HG03280 (cell line): Measurements from ENCODE around the gene CES4A.
"Not testable (repeated sequence)": the region's sequence is repeated elsewhere in the genome, so short reads cannot be mapped to it uniquely, and the experiment has no call there.

Experiments
- ATAC-seq: cut with Tn5 transposase; IDR thresholded peaks from one replicate; pipeline ENCODE4 v1.9.1; 2021; ENCODE audit warnings: mild to moderate bottlenecking, moderate library complexity; ENCODE audit not compliant: unreplicated experiment

CES4A gene

GRCh38 chr16:66988197-66988788, at the start of gene CES4A:
CES4A (plus strand) TSS chr16:66988589; CDS start chr16:66988773, 184 bp downstream.
- ATAC-seq = no peak

- ATAC-seq = no peak
Observed at GRCh38 chr16:66939366-66939765, 49.0 kb upstream of the CES4A start.

DNA sequence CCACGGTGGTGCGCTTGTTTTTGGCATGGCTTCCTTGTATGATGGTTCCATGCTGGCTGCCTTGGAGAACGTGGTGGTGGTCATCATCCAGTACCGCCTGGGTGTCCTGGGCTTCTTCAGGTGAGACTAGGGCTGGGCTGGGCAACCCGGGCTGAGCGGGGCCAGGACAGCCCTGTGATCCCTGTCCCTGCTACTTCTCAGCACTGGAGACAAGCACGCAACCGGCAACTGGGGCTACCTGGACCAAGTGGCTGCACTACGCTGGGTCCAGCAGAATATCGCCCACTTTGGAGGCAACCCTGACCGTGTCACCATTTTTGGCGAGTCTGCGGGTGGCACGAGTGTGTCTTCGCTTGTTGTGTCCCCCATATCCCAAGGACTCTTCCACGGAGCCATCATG, 48.2 kb upstream of the CES4A start:
- ATAC-seq = no peak

DNA sequence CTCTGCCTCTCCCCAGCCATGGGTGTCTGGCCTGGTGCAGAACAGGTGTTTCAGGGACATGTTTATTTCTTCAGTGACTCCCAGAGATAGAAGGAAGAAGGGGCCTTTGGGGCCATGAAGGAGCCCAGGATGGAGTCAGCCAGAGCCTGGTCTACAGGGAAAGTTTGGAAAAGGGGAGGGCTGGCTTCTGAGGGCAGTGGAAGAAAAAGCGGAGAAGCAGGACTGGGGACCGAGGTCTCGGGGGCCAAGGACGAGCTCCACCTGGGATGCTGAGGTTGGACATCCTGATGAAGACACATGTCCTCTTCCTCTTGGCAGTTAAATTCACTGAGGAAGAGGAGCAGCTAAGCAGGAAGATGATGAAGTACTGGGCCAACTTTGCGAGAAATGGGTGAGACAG, 45.4 kb upstream of the CES4A start:
- ATAC-seq = no peak

GRCh38 chr16:66943426-66944053, 44.8 kb upstream of the CES4A start:
- no peak for ATAC-seq

DNA sequence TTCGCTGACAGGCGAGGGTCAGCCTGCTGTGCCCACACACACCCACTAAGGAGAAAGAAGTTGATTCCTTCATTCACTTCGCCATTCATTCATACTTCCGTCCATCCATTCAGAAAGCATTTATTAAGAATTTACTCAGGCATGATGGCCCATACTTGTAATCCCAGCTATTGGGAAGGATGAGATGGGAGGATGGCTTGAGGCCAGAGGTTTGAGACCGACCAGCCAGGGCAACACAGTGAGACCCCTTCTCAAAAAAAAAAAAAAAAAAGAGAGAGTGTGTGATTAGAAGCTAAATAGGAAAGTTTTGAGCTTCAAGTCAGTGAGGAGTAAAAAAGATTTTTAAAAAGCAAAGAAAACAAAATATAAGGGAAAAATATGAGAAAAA, 44.3 kb upstream of the CES4A start:
- ATAC-seq = no peak

DNA sequence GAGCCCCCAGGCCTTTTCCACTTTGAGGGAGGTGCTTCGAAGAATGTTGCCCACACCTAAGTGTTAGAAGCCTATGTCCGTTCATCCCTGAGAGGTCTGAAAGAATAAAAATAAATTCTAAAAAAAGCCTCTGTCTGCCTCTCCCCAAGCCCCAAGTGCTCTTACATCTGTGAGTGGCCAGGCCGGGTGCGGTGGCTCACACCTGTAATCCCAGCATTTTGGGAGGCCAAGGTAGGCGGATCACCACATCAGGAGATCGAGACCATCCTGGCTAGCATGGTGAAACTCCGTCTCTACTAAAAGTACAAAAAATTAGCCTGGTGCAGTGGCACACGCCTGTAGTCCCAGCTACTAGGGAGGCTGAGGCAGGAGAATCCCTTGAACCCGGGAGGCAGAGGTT, 43.4 kb upstream of the CES4A start:
- not testable (repeated sequence) for ATAC-seq

DNA sequence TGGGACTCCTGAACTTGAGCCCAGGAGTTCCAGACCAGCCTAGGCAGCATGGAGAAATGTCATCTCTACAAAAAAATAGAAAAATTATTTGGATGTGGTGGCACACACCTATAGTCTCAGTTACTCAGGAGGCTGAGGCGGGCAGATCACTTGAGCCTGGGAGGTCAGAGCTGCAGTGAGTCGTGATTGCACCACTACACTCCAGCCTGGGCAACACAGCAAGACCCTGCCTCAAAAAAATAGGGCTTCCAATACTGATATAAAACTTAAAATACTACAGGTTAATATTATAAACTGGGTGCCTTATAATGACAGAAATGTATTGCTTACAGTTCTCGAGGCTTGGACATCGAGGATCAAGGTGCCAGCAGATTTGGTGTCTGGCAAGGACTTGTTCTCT, 42.5 kb upstream of the CES4A start:
- no peak for ATAC-seq

GRCh38 chr16:66946541-66946940, 41.8 kb upstream of the CES4A start:
- ATAC-seq = no peak

GRCh38 chr16:66946974-66947301, 41.5 kb upstream of the CES4A start:
- no peak for ATAC-seq

GRCh38 chr16:66947302-66948065, 40.9 kb upstream of the CES4A start:
- peak; percentile 65 for ATAC-seq

DNA sequence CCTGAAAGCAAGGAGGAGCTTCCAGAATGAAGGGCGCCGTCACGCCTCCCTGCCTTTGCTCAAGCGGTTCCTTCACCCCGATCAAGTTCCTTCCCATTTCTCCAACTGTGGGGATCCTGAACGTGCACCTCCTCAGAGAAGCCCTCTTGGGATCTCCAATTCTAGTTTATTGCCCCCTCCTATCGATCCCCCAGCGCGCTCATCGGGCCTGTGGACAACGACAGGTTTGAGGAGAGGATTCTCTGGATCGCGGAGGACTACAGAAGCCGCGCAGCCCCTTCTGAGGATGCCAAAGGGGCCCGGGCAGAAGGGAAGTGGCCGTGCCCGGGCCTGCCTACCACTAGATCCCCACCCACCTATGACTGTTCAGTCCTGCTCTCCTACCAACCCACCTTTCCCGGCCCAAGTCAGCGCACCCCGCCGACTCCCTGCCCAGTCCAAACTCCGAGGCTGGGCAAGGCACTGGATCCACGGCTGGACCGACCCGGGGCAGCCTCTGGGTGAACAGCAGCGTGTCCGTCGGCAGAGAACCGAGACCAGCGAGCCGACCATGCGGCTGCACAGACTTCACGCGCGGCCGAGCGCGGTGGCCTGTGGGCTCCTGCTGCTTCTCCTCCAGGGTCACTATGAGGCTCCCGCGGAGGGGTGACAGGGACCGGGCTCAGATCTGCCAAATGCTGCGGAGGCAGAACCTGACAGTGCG, 40.1 kb upstream of the CES4A start:
- no peak for ATAC-seq

DNA sequence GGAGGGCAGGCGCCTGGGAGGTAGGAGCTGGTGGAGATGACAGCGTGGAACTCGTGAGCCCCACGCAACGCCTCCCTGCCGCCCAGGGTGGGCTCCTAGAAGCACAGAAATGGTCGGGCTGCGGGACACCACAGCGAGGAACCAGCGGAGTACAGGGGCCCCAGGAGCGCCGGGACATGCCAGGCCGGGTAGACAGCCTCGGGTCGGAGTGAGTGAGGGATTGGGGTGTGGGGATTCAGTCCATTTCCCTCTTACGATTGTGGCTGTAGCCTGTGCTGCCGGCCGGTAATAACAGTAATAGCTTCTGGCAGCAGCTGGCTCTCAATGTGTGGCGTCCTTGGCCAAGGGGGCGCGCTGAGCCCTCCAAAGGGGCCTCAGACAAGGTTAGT, 39.6 kb upstream of the CES4A start:
- ATAC-seq = no peak

DNA sequence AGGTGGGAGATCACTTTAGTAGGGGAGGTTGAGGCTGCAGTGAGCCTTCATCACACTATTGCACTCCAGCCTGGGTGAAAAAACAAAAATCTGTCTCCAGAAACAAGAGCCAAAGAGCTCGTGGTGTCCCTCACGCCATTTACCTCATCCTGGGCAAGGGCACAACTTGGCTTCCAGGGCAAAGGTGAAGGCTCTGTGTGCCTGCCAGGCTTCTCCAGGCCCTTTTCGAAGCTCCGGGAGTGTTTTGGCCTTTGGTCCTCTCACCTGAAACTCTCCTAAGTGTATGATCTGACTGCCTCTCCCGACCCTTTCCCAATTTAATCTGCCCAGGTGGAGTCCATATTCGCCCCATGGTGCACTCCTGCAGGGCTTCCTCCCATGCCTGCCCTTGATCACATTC, 38.9 kb upstream of the CES4A start:
- no peak for ATAC-seq

DNA sequence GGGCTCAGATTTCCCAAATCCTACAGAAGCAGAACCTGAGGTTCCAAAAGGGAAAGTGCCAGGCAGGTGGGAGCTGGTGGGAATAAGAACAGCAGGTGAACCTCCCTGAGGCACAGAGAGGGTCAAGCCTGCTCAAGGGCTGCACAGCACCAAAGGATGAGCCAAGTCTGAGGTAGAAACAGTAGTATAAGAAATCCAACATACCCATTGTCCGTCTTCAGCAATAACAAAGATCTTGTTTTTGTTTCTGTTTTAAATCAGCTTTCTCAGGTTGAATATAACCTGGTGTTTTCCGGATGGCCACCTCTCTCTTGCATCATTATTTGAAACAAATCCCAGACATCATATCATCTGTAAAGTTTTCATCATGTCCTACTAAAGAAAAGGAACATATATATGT, 38.0 kb upstream of the CES4A start:
- ATAC-seq = no peak

DNA sequence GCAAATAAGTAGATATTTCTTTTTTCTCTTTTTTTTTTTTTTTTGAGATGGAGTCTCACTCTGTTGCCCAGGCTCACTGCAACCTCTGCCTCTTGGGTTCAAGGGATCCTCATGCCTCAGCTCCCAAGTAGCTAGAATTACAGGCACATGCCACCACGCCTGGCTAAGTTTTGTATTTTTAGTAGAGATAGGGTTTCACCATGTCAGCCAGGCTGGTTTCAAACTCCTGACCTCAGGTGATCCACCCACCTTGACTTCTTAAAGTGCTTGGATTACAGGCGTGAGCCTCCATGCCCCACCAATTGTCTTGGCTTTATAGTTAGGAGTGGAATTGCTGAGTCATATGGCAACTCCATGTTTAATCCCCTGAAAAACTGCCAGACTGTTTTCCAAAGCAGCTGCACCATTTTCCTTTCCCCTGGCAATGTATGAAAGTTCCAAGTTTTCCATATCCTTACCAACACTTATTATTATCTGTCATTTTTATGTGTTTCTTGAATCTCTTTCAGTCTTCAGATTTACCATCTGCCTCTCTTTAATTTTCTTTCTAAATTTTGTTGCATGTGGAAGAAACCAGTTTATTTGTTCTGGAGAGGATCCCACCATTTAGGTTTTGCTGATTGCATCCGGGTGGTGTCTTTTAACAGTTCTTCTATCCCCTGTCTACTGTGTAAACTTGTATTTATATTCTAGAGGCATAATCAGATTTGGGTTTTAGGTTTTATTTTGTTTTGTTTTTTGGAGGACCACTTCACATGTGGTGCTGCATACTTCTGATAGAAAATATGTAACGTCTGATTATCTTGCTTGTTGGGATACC, 37.2 kb upstream of the CES4A start:
- no peak for ATAC-seq

DNA sequence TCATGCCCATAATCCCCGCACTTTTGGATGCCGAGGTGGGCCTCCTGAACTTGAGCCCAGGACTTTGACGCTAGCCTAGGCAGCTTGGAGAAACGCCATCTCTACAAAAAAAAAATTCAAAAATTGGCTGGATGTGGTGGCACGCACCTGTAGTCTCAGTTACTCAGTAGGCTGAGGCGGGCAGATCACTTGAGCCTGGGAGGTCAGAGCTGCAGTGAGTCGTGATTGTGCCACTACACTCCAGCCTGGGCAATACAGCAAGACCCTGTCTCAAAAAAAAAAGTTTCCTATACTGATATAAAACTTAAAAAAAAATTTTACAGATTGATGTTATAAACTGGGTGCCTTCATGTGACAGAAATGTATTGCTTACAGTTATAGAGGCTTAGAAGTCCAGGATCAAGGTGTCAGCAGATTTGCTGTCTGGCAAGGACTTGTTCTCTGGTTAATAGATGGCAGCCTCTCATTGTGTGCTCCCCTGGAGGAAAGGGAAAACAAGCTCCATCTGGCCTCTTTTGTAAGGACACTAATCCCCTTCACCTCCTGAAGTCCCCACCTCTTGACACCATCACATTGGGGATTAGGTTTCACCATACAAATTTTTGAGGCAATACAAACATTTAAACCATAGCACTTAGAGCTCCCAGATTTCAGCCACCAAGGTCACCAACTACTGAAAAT, 35.8 kb upstream of the CES4A start:
- ATAC-seq = no peak

- ATAC-seq = no peak
Observed at GRCh38 chr16:66953462-66954096, 34.8 kb upstream of the CES4A start.

- peak; percentile 56 for ATAC-seq
Observed at GRCh38 chr16:66954097-66954659, 34.2 kb upstream of the CES4A start.
